Superior temporal gyrus (tissue), 1 donor: ENCODE results near the gene CNTNAP2.

Source experiments
- DNase-seq: peaks from one replicate; pipeline ENCODE4 v3.0.0-alpha.2; 2016; ENCODE audit errors: extremely low spot score

The CNTNAP2 gene

GRCh38 chr7:147376192-147376591 is 1259.6 kb downstream of the CNTNAP2 start:
- no peak for DNase-seq

GRCh38 chr7:147380926-147381325 is 1264.3 kb downstream of the CNTNAP2 start:
- no peak for DNase-seq

- no peak for DNase-seq
These were observed 1277.7 kb downstream of the CNTNAP2 start for GRCh38 chr7:147394329-147394728.

GRCh38 chr7:147400221-147400689 is 1283.7 kb downstream of the CNTNAP2 start:
- no peak for DNase-seq

GRCh38 chr7:147400925-147401324 is 1284.3 kb downstream of the CNTNAP2 start:
- no peak for DNase-seq

GRCh38 chr7:147405621-147406020 is 1289.0 kb downstream of the CNTNAP2 start:
- DNase-seq, result no peak

- DNase-seq, result no peak
These were observed 1290.0 kb downstream of the CNTNAP2 start for GRCh38 chr7:147406521-147407135.

- no peak for DNase-seq
These were observed 1294.5 kb downstream of the CNTNAP2 start for GRCh38 chr7:147411096-147411495.

GRCh38 chr7:147412109-147412508 is 1295.5 kb downstream of the CNTNAP2 start:
- no peak for DNase-seq

- DNase-seq, result no peak
These were observed 1296.4 kb downstream of the CNTNAP2 start for GRCh38 chr7:147412782-147413556.

GRCh38 chr7:147413557-147413870 is 1296.9 kb downstream of the CNTNAP2 start:
- no peak for DNase-seq

GRCh38 chr7:147415991-147416390 is 1299.4 kb downstream of the CNTNAP2 start:
- DNase-seq, result no peak

GRCh38 chr7:147418966-147419365 is 1302.4 kb downstream of the CNTNAP2 start:
- DNase-seq, result no peak

GRCh38 chr7:147423875-147424274 is 1307.3 kb downstream of the CNTNAP2 start:
- no peak for DNase-seq

- no peak for DNase-seq
These were observed 1311.5 kb downstream of the CNTNAP2 start for GRCh38 chr7:147428075-147428474.

- no peak for DNase-seq
These were observed 1313.4 kb downstream of the CNTNAP2 start for GRCh38 chr7:147429961-147430360.

- DNase-seq, result peak; percentile 76
These were observed 1315.5 kb downstream of the CNTNAP2 start for GRCh38 chr7:147432079-147432478.

- DNase-seq, result no peak
These were observed 1316.0 kb downstream of the CNTNAP2 start for GRCh38 chr7:147432576-147432975.

- DNase-seq, result no peak
These were observed 1320.1 kb downstream of the CNTNAP2 start for GRCh38 chr7:147436718-147437117.

GRCh38 chr7:147438216-147438615 is 1321.6 kb downstream of the CNTNAP2 start:
- DNase-seq, result no peak

GRCh38 chr7:147443942-147444341 is 1327.3 kb downstream of the CNTNAP2 start:
- no peak for DNase-seq

GRCh38 chr7:147452816-147453215 is 1336.2 kb downstream of the CNTNAP2 start:
- DNase-seq, result no peak

- DNase-seq, result no peak
These were observed 1348.6 kb downstream of the CNTNAP2 start for GRCh38 chr7:147465223-147465622.
